ENCODE results near the gene CCDC167.

GRCh38 chr6:37456816-37457560 lies 42.7 kb downstream of the CCDC167 start:
- no peak for TF ChIP-seq CTCF (IDR thresholded peaks at IDR 0.05; ENCODE audit: insufficient read depth, low read length)
- TF ChIP-seq POLR2AphosphoS5 (IDR thresholded peaks at IDR 0.05; ENCODE audit: low read depth) = no peak
- TF ChIP-seq SPI1 (IDR thresholded peaks at IDR 0.05; ENCODE audit: borderline replicate concordance, low read depth) = no peak
- no peak for TF ChIP-seq REST (IDR thresholded peaks at IDR 0.05; ENCODE audit: insufficient replicate concordance, low read depth)

All from HL-60 (cell line).